Lung (tissue), 12 donors: ENCODE measurements around the gene VENTX. TPM values are rescaled to one million over a fixed set of nuclear protein-coding genes. Genes with fewer than 3 reads are reported as not detected.
A peak's percentile ranks its signal among the peaks of the same experiment; 100 is the strongest.
"Not testable (repeated sequence)": the region's sequence is repeated elsewhere in the genome, so short reads cannot be mapped to it uniquely, and the experiment has no call there.

ENCODE experiments used
- ATAC-seq: fragments of 200-7000 bp; cut with Tn5 transposase; one replicate; pipeline ENCODE4 v1.9.1; 2020; ENCODE audit warnings: moderate number of reproducible peaks; ENCODE audit not compliant: insufficient read depth, low FRiP score
- DNase-seq, 3 donors: peaks; one replicate each; pipeline ENCODE4 v3.0.0-alpha.2; 2013 to 2017
- H3K27ac ChIP-seq, 2 donors: one replicate each; pipeline ENCODE4 v1.5.1; 2013; ENCODE audit warnings: mild to moderate bottlenecking in 2 of 2, moderate library complexity in 2 of 2, control low read depth in 1 of 2, inconsistent platforms in 1 of 2, low read depth in 1 of 2, low read length in 1 of 2
- H3K27me3 ChIP-seq, 3 donors: one replicate each; pipeline ENCODE4 v1.5.1; 2013; ENCODE audit warnings: low read length in 2 of 3; ENCODE audit not compliant: control insufficient read depth in 3 of 3, insufficient read depth in 3 of 3
- H3K36me3 ChIP-seq, 4 donors: one replicate each; pipeline ENCODE4 v1.5.1; 2013; ENCODE audit warnings: low read length in 4 of 4, mild to moderate bottlenecking in 1 of 4, moderate library complexity in 1 of 4; ENCODE audit not compliant: control insufficient read depth in 4 of 4, insufficient read depth in 4 of 4
- H3K4me1 ChIP-seq, 5 donors: one replicate each; pipeline ENCODE4 v1.5.1; 2013; ENCODE audit warnings: low read length in 5 of 5, mild to moderate bottlenecking in 2 of 5, moderate library complexity in 1 of 5; ENCODE audit not compliant: control insufficient read depth in 5 of 5, insufficient read depth in 5 of 5
- H3K4me3 ChIP-seq: one replicate; pipeline ENCODE4 v1.5.1; 2013; ENCODE audit warnings: mild to moderate bottlenecking, control low read depth, moderate library complexity
- H3K9ac ChIP-seq, 2 donors: one replicate each; pipeline ENCODE4 v1.5.1; 2013; ENCODE audit warnings: low read length in 2 of 2, control low read depth in 1 of 2; ENCODE audit not compliant: insufficient read depth in 1 of 2
- H3K9me3 ChIP-seq, 4 donors: one replicate each; pipeline ENCODE4 v1.5.1; 2013; ENCODE audit warnings: low read length in 3 of 4, mild to moderate bottlenecking in 1 of 4, moderate library complexity in 1 of 4; ENCODE audit not compliant: control insufficient read depth in 4 of 4, insufficient read depth in 3 of 4
- CTCF ChIP-seq: IDR thresholded peaks from 2 replicates; pipeline ENCODE4 v1.5.1; 2012; ENCODE audit warnings: mild to moderate bottlenecking; ENCODE audit errors: control extremely low read depth, extremely low read depth
- WGBS, 2 donors: extraction: QIAGEN DNeasy Blood & Tissue Kit; methylation state at CpG; one replicate each; pipeline ENCODE4 v1.1.7; 2013; 5-methylcytosine and 5-hydroxymethylcytosine counted together
- polyA plus RNA-seq, 2 donors: library from polyadenylated mRNA; stranded (reverse); fragments of 200-250 nt; gene quantifications; one replicate each; pipeline ENCODE4 v1.2.1, GENCODE V29; 2013
- total RNA-seq, 2 donors: library from RNA; depleted of rRNA in 1 of 2; stranded (reverse); fragments of >200 nt in 1 of 2; gene quantifications; one replicate each; pipeline ENCODE4 v1.2.1, GENCODE V29; 2014 to 2021
- donor health status: control.
- donor health status: control.
- donor health status: Bipolar disorder and iron deficiency.
- donor health status: healthy.
- donor health status: DM: yes; HTN: yes; CAD: no.

The VENTX gene
- total and polyA plus RNA-seq, 4 donors = 0.46 to 4.0 (median 2.4) TPM

GRCh38 chr10:133262696-133263095 is 25.0 kb downstream of the VENTX start:
- no peaks in the 10 kb centered on the region for H3K27me3 ChIP-seq
- WGBS, 2 donors = 81 to 89% methylated on average over 14 of the region's 14 CpGs
- TF ChIP-seq CTCF = no peak
- H3K4me1 ChIP-seq = peaks cover 2 to 39% (median 5%) of the 10 kb centered on the region in 5 donors
- no peaks in the 10 kb centered on the region for H3K36me3 ChIP-seq
- DNase-seq (no peak), ATAC-seq (no peak)
- no peaks in the 10 kb centered on the region for H3K9me3 ChIP-seq
- peak overlapping the region in 1 of 2 donors; percentile 9 for H3K27ac ChIP-seq
- no peak overlapping the region for H3K4me3 ChIP-seq
- no peak overlapping the region for H3K9ac ChIP-seq

- H3K9me3 ChIP-seq = no peaks in the 10 kb centered on the region
- no peaks in the 10 kb centered on the region for H3K27me3 ChIP-seq
- TF ChIP-seq CTCF = no peak
- 90 to 93% methylated on average over 10 of the region's 10 CpGs for WGBS, 2 donors
- H3K4me3 ChIP-seq = no peak overlapping the region
- H3K4me1 ChIP-seq = peaks cover 2 to 34% (median 5%) of the 10 kb centered on the region in 5 donors
- DNase-seq (no peak), ATAC-seq (no peak)
- no peak overlapping the region for H3K9ac ChIP-seq
- no peaks in the 10 kb centered on the region for H3K36me3 ChIP-seq
- no peak overlapping the region for H3K27ac ChIP-seq
These were observed 26.0 kb downstream of the VENTX start for GRCh38 chr10:133263674-133264073.

- Histone ChIP-seq H3K4me3 (no peak overlapping the region), H3K4me1 (peaks cover 2 to 26% (median 3%) of the 10 kb centered on the region in 5 donors), H3K27me3 (no peaks in the 10 kb centered on the region), H3K36me3 (peaks cover 0 to 5% (median 0%) of the 10 kb centered on the region in 4 donors), H3K27ac (no peak overlapping the region), H3K9ac (no peak overlapping the region), H3K9me3 (no peaks in the 10 kb centered on the region)
- ATAC-seq (no peak), DNase-seq (no peak)
- no peak for TF ChIP-seq CTCF
- 52 to 59% methylated on average over 9 of the region's 9 CpGs for WGBS, 2 donors
These were observed 26.8 kb downstream of the VENTX start for GRCh38 chr10:133264461-133264860.

- WGBS, 2 donors = 80 to 87% methylated on average over 10 of the region's 10 CpGs
- not testable (repeated sequence) for ATAC-seq, DNase-seq, H3K9me3 ChIP-seq, H3K36me3 ChIP-seq, H3K9ac ChIP-seq, H3K27ac ChIP-seq, H3K27me3 ChIP-seq, H3K4me3 ChIP-seq
- H3K4me1 ChIP-seq = peaks cover 0 to 20% (median 3%) of the 10 kb centered on the region in 5 donors
These were observed 27.4 kb downstream of the VENTX start for GRCh38 chr10:133265052-133265451.
